Tibial artery (tissue), 4 donors: ENCODE measurements around the gene ZC2HC1B.
A peak's percentile ranks its signal among the peaks of the same experiment; 100 is the strongest.
"Not testable (repeated sequence)": the region's sequence is repeated elsewhere in the genome, so short reads cannot be mapped to it uniquely, and the experiment has no call there.

Source experiments
- DNase-seq, 2 donors: peaks; one replicate each; pipeline ENCODE4 v3.0.0-alpha.2; 2019
- H3K27ac ChIP-seq, 2 donors: fragments of 200-600 bp; sonication (generic) in 1 of 2; 1 replicate in 1 of 2; 2 replicates in 1 of 2; pipeline ENCODE4 v1.5.1; 2018 to 2019; ENCODE audit warnings: mild to moderate bottlenecking in 1 of 2
- H3K27me3 ChIP-seq, 2 donors: fragments of 200-600 bp; sonication (generic) in 1 of 2; one replicate each; pipeline versions ENCODE4 v1.5.1 to v1.6.0; 2016 to 2019
- H3K36me3 ChIP-seq, 3 donors: fragments of 200-600 bp; sonication (generic) in 2 of 3; one replicate each; pipeline ENCODE4 v1.5.1; 2016 to 2019; ENCODE audit warnings: mild to moderate bottlenecking in 2 of 3
- H3K4me1 ChIP-seq, 4 donors: fragments of 200-600 bp; sonication (generic) in 2 of 4; 1 replicate in 3 of 4; 2 replicates in 1 of 4; pipeline ENCODE4 v1.5.1; 2016 to 2019
- H3K4me3 ChIP-seq, 2 donors: fragments of 200-600 bp; sonication (generic) in 1 of 2; 1 replicate in 1 of 2; 2 replicates in 1 of 2; pipeline ENCODE4 v1.5.1; 2018 to 2019; ENCODE audit warnings: mild to moderate bottlenecking in 2 of 2
- H3K9me3 ChIP-seq, 3 donors: fragments of 200-600 bp; sonication (generic) in 1 of 3; one replicate each; pipeline ENCODE4 v1.5.1; 2016 to 2019
- intact Hi-C: fragments of 100-400 bp; cut with DNase I; formaldehyde crosslinking; loops from one replicate; pipeline ENCODE4 v1.15.0; 2023; ENCODE audit warnings: low total_unique reads
- TF ChIP-seq, protein P1 (sequence below), 2 experiments: fragments of 200-600 bp in 1 of 2; fragments of 450-650 bp in 1 of 2; IDR thresholded peaks; one replicate each; pipeline ENCODE4 v1.5.1; 2017 to 2019; ENCODE audit warnings: antibody characterized with exemption in 2 of 2, mild to moderate bottlenecking in 1 of 2, moderate library complexity in 1 of 2

ZC2HC1B gene

GRCh38 chr6:143900358-143900757, 36.1 kb downstream of the ZC2HC1B start:
- no peak for DNase-seq
- intact Hi-C loops: no loop called here
- Histone ChIP-seq H3K4me1 (peaks cover 0 to 24% (median 6%) of the 10 kb centered on the region in 4 donors), H3K36me3 (no peaks in the 10 kb centered on the region), H3K27ac (no peak overlapping the region), H3K27me3 (no peaks in the 10 kb centered on the region), H3K4me3 (no peak overlapping the region), H3K9me3 (no peaks in the 10 kb centered on the region)
- TF ChIP-seq, protein P1, sequence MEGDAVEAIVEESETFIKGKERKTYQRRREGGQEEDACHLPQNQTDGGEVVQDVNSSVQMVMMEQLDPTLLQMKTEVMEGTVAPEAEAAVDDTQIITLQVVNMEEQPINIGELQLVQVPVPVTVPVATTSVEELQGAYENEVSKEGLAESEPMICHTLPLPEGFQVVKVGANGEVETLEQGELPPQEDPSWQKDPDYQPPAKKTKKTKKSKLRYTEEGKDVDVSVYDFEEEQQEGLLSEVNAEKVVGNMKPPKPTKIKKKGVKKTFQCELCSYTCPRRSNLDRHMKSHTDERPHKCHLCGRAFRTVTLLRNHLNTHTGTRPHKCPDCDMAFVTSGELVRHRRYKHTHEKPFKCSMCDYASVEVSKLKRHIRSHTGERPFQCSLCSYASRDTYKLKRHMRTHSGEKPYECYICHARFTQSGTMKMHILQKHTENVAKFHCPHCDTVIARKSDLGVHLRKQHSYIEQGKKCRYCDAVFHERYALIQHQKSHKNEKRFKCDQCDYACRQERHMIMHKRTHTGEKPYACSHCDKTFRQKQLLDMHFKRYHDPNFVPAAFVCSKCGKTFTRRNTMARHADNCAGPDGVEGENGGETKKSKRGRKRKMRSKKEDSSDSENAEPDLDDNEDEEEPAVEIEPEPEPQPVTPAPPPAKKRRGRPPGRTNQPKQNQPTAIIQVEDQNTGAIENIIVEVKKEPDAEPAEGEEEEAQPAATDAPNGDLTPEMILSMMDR (IDR thresholded peaks at IDR 0.05): no peak

DNA sequence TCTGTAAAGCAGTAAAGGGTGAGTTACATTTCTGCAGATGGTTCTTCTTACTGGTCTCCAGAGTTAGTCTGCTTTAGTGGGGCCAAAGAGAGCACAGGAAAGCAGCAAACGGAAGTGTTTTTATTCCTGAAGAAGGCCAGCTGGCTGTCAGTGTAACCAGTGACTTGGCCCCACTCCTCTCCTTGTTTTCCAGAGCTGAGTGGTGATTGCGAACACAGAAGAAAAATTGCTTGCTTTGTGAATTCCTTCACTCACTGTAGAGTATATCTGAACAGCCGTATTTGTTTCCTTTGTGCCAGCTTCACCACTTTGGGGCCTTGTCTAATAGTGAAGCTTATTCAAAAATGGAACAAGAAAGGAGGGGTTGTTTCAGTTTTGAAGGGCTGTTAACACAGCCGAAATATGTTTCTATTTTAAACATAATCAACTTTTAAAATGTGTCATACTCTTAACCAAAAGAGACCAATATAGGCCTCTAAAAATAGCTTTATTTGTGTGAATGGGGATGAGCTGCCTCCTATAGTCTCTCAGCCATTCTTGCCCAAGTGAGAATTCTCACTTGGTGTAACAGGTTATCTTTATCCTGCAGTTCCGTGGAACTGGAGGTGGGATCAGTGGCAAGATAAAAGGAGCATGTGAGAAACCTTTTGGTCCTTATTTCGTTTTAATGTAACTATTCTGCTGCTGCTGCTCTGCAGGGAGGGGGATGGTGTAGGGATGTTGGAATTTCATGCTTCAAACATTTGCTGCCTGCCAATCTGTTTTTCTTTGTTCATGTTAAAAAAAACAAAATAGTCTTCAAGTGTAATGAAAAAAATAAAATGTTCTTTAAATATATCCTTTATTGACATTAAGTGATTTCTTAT, 37.8 kb downstream of the ZC2HC1B start:
- intact Hi-C loops: no loop called here
- H3K36me3 ChIP-seq: no peaks in the 10 kb centered on the region
- peak in 1 of 2 donors; percentile 41 for DNase-seq
- TF ChIP-seq, protein P1 (IDR thresholded peaks at IDR 0.05): no peak
- H3K27me3 ChIP-seq: no peaks in the 10 kb centered on the region
- peak overlapping the region; percentile 19 to 44 for H3K27ac ChIP-seq
- H3K4me1 ChIP-seq: peaks cover 0 to 24% (median 6%) of the 10 kb centered on the region in 4 donors
- H3K4me3 ChIP-seq: no peak overlapping the region
- H3K9me3 ChIP-seq: no peaks in the 10 kb centered on the region

DNA sequence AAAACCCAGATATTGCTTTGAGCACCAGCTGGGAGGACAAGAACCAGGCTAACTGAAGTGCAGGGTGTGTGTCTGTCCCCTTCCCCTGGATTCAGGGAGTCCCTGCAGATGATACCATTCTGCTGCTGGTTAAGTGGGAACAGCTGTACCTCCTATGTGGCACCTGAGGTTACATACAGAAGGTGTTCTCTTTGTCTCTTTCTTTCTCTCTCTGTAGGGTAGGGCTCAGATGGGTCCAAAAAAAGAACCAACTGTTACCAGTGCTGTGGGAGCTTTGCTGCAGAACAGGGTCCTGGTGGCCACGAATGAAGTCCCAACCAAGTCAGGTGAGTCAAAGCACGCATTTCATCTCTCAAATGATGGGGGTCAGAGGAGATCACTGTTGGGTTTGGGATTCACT, 38.6 kb downstream of the ZC2HC1B start:
- TF ChIP-seq, protein P1 (IDR thresholded peaks at IDR 0.05): no peak
- Histone ChIP-seq H3K27me3 (no peaks in the 10 kb centered on the region), H3K9me3 (no peaks in the 10 kb centered on the region), H3K4me3 (no peak overlapping the region), H3K36me3 (no peaks in the 10 kb centered on the region), H3K4me1 (peaks cover 0 to 24% (median 6%) of the 10 kb centered on the region in 4 donors), H3K27ac (no peak overlapping the region)
- DNase-seq: no peak
- intact Hi-C loops: no loop called here

GRCh38 chr6:143911028-143911427, 46.8 kb downstream of the ZC2HC1B start:
- no peaks in the 10 kb centered on the region for H3K4me1 ChIP-seq
- no peak for DNase-seq
- H3K27ac ChIP-seq: no peak overlapping the region
- peaks cover 0 to 11% (median 6%) of the 10 kb centered on the region in 3 donors for H3K9me3 ChIP-seq
- no peak overlapping the region for H3K4me3 ChIP-seq
- TF ChIP-seq, protein P1 (IDR thresholded peaks at IDR 0.05): no peak
- H3K36me3 ChIP-seq: no peaks in the 10 kb centered on the region
- no peaks in the 10 kb centered on the region for H3K27me3 ChIP-seq
- intact Hi-C loops: no loop called here

DNA sequence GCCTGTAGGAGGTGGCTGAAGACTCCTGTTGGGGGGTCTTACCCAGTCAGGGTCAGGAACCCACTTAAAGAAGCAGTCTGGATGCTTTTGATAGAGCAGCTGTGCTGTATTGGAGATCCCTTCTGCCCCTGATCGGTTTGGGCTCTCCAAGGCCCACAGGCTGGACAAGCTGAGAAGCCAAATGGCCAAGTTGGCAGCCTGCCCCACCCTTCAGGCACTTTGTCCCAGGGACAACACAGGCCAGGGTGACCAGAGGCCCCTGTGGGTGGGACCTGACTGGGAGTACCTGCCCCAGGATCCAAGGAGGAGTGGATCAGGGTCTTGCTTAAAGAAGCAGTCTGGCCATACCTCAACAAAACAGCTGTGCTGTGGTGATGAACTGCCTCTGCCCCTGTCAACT, 48.4 kb downstream of the ZC2HC1B start:
- no peaks in the 10 kb centered on the region for H3K27me3 ChIP-seq
- intact Hi-C loops: no loop called here
- H3K27ac ChIP-seq: no peak overlapping the region
- H3K4me3 ChIP-seq: no peak overlapping the region
- TF ChIP-seq, protein P1 (IDR thresholded peaks at IDR 0.05): no peak
- peaks cover 0 to 11% (median 6%) of the 10 kb centered on the region in 3 donors for H3K9me3 ChIP-seq
- no peak for DNase-seq
- H3K36me3 ChIP-seq: no peaks in the 10 kb centered on the region
- H3K4me1 ChIP-seq: no peaks in the 10 kb centered on the region

GRCh38 chr6:143917026-143917425, 52.8 kb downstream of the ZC2HC1B start:
- H3K27me3 ChIP-seq, H3K4me3 ChIP-seq, H3K9me3 ChIP-seq, intact Hi-C loops, H3K27ac ChIP-seq, H3K4me1 ChIP-seq, DNase-seq, H3K36me3 ChIP-seq: not testable (repeated sequence)
